Astrocyte (in vitro differentiated cells and primary cell): ENCODE results near the gene KCNMB4.

Experiments
- CTCF ChIP-seq: IDR thresholded peaks from 2 replicates; pipeline ENCODE4 v1.5.1; 2011; ENCODE audit warnings: low read depth, mild to moderate bottlenecking, inconsistent platforms, low read length, moderate library complexity; ENCODE audit not compliant: insufficient read depth
- EZH2 ChIP-seq: IDR thresholded peaks from 2 replicates; pipeline ENCODE4 v1.6.1; 2012; ENCODE audit warnings: mild to moderate bottlenecking, low read length, inconsistent platforms; ENCODE audit not compliant: insufficient read depth

DNA sequence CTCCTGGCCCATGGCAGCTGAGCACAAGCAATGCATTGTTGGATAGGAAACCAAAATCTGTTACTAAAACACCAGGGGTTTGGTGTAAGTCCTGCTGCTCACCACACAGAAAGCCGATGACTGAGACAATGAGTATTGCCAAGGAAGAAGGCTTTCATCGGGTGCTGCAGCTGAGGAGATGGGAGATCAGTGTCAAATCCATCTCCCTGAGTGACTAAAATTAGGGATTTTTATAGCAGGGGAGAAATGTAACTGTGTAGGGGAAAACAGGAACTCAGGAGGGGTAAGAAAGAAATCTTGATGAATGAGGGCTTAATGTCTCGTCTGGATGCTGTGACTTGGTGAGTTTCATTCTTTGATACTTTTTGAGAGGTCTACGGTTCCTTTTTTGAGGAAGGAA lies 97.9 kb downstream of the KCNMB4 start:
- TF ChIP-seq CTCF (no peak), EZH2 (no peak)
